ENCODE measurements around the gene TAOK3. TPM values are rescaled to one million over a fixed set of nuclear protein-coding genes. Genes with fewer than 3 reads are reported as not detected.
A peak's percentile ranks its signal among the peaks of the same experiment; 100 is the strongest.
"Not testable (repeated sequence)": the region's sequence is repeated elsewhere in the genome, so short reads cannot be mapped to it uniquely, and the experiment has no call there.

The TAOK3 gene
- polyA plus RNA-seq, 1 experiment, result 18.3 TPM

DNA sequence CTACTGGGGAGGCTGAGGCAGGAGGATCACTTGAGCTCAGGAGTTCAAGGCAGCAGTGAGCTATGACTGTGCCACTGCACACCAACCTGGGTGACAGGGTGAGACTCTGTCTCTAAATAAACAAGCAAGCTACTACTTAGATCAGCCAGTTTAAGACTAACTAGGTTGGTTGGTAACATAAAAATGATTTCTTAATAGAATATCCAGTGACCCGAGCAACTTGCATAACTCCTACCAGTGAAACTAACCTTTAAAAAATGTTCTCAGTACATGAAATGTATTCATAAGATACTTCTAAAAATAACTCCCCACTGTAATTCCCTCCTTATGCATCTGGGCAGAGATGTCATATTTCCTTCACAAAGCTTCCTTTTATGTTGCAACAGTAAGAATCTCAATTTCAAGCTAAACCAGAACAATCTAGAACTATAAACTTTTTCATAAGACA is 15.9 kb downstream of the TAOK3 start:
- Histone ChIP-seq H3K36me3 (ENCODE audit: control insufficient read depth, insufficient read depth, low read length) (no peaks in the 10 kb centered on the region), H3K4me3 (ENCODE audit: low read depth, low read length) (no peak overlapping the region), H3K27me3 (ENCODE audit: control insufficient read depth, insufficient read depth, low read length) (no peaks in the 10 kb centered on the region)
- DNase-seq (ENCODE audit: low read depth), result peak; percentile 77
- POLR2A ChIA-PET, result interaction anchor here (0.5 to 0.6 kb wide), 3 partner anchors 16 to 153 kb away, joined by 4 to 14 read pairs (median 11); no protein-coding TSS in a partner anchor
- TF ChIP-seq, protein P1, sequence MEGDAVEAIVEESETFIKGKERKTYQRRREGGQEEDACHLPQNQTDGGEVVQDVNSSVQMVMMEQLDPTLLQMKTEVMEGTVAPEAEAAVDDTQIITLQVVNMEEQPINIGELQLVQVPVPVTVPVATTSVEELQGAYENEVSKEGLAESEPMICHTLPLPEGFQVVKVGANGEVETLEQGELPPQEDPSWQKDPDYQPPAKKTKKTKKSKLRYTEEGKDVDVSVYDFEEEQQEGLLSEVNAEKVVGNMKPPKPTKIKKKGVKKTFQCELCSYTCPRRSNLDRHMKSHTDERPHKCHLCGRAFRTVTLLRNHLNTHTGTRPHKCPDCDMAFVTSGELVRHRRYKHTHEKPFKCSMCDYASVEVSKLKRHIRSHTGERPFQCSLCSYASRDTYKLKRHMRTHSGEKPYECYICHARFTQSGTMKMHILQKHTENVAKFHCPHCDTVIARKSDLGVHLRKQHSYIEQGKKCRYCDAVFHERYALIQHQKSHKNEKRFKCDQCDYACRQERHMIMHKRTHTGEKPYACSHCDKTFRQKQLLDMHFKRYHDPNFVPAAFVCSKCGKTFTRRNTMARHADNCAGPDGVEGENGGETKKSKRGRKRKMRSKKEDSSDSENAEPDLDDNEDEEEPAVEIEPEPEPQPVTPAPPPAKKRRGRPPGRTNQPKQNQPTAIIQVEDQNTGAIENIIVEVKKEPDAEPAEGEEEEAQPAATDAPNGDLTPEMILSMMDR (IDR thresholded peaks at IDR 0.05; ENCODE audit: insufficient read depth, low read depth, low read length), result no peak
- CTCF ChIA-PET, result interaction anchor here (1.0 to 4.3 kb wide), 3 partner anchors 19 to 176 kb away, joined by 3 to 24 read pairs (median 4); partner anchors contain the start of gene SUDS3

DNA sequence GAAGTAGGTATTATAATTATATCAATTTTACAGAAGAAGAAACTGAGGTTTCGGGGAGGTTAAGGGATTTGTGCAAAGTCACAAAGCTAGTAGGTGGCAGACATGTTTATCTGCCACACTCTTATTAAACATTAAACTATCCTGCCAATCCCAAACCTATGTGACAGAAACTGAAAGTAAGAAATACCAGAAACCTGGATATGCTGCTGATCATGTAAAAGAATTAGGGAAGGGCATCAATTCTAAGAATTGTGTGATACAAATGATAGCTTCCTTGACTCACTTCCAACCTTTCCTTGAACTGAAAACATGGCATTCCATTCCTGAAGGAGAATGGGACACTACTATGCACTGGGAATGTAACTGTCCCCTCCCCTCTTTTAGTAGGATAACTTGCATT is 16.9 kb downstream of the TAOK3 start:
- CTCF ChIA-PET, result interaction anchor here (1.6 to 2.1 kb wide), 2 partner anchors 21 kb away, joined by 5 to 8 read pairs; partner anchors contain the start of gene SUDS3
- POLR2A ChIA-PET, result no interaction called here
- H3K27me3 ChIP-seq (ENCODE audit: control insufficient read depth, insufficient read depth, low read length), result no peaks in the 10 kb centered on the region
- no peak overlapping the region for H3K4me3 ChIP-seq (ENCODE audit: low read depth, low read length)
- H3K36me3 ChIP-seq (ENCODE audit: control insufficient read depth, insufficient read depth, low read length), result no peaks in the 10 kb centered on the region
- TF ChIP-seq, protein P1 (IDR thresholded peaks at IDR 0.05; ENCODE audit: insufficient read depth, low read depth, low read length), result no peak
- DNase-seq (ENCODE audit: low read depth), result no peak

DNA sequence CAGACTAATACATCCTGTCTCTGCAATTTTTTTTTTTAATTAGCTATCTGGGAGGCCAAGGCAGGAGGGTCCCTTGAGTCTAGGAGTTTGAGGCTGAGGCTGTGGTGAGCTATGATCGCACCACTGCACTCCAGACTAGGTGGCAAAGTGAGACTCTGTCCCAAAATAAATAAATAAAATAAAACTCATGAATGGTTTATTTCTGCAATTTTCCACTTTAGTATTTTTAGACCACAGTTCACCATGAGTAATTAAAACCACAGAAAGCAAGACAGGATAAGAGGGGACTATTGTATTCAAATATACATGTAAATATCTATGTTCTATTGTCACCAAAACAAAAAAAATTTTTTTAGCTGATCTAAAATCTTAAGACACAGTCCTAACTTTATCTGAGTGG is 17.8 kb downstream of the TAOK3 start:
- ChIA-PET CTCF (interaction anchor here (1.6 to 2.1 kb wide), 2 partner anchors 20 to 22 kb away, joined by 5 to 8 read pairs; partner anchors contain the start of gene SUDS3), POLR2A (interaction anchor here (0.5 kb wide), 1 partner anchor 11 kb away, joined by 5 read pairs; no protein-coding TSS in a partner anchor)
- Histone ChIP-seq H3K36me3 (ENCODE audit: control insufficient read depth, insufficient read depth, low read length) (no peaks in the 10 kb centered on the region), H3K4me3 (ENCODE audit: low read depth, low read length) (no peak overlapping the region), H3K27me3 (ENCODE audit: control insufficient read depth, insufficient read depth, low read length) (no peaks in the 10 kb centered on the region)
- DNase-seq (ENCODE audit: low read depth), result no peak
- TF ChIP-seq, protein P1 (IDR thresholded peaks at IDR 0.05; ENCODE audit: insufficient read depth, low read depth, low read length), result no peak

DNA sequence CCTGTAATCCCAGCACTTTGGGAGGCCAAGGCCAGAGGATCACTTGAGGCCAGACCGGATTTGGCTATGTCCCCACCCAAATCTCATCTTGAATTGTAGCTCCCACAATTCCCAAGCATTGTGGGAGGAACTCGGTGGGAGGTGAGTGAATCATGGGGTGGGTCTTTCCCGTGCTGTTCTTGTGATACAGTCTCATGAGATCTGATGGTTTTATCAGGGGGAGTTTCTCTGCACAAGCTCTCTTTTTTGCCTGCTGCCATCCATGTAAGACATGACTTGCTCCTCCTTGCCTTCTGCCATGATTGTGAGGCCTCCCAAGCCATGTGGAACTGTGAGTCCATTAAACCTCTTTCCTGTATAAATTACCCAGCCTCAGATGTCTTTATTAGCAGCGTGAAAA is 18.2 kb downstream of the TAOK3 start:
- CTCF ChIA-PET, result interaction anchor here (1.6 to 2.1 kb wide), 2 partner anchors 20 to 22 kb away, joined by 5 to 8 read pairs; partner anchors contain the start of gene SUDS3

DNA sequence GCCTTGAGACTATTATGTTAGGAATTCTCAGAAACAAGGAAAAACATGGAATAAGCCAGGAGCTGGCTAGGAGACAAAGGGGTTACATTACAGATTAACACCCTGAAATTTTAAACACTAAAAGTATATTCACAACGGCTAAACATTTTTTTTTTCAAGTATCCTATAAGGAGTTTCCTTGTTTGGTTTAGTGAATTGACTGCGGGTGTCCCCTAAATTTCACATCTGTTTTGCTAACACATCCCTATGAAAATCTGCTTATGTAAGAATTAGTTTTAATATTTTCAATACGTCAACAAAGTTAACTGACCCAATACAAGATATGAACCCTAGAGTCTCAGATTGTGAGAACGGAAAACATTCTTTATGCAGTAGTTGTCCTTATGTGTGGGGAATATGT is 19.0 kb downstream of the TAOK3 start:
- ChIA-PET POLR2A (no interaction called here), CTCF (interaction anchor here (2.1 kb wide), 1 partner anchor 23 kb away, joined by 8 read pairs; the partner anchor contains the start of gene SUDS3)
- Histone ChIP-seq H3K27me3 (ENCODE audit: control insufficient read depth, insufficient read depth, low read length) (no peaks in the 10 kb centered on the region), H3K36me3 (ENCODE audit: control insufficient read depth, insufficient read depth, low read length) (no peaks in the 10 kb centered on the region), H3K4me3 (ENCODE audit: low read depth, low read length) (no peak overlapping the region)
- TF ChIP-seq, protein P1 (IDR thresholded peaks at IDR 0.05; ENCODE audit: insufficient read depth, low read depth, low read length), result no peak
- no peak for DNase-seq (ENCODE audit: low read depth)

More for the DNA sequence above, 18.2 kb downstream of the TAOK3 start:
- DNase-seq (ENCODE audit: low read depth); H3K4me3 ChIP-seq (ENCODE audit: low read depth, low read length); H3K36me3 ChIP-seq (ENCODE audit: control insufficient read depth, insufficient read depth, low read length); POLR2A ChIA-PET; H3K27me3 ChIP-seq (ENCODE audit: control insufficient read depth, insufficient read depth, low read length): not testable (repeated sequence)

Data from BJ (cell line).